GM19452 (cell line): Measurements from ENCODE around the gene CREB3.

ENCODE experiments used
- ATAC-seq: cut with Tn5 transposase; IDR thresholded peaks from one replicate; pipeline ENCODE4 v1.9.1; 2021; ENCODE audit not compliant: unreplicated experiment

Gene CREB3

DNA sequence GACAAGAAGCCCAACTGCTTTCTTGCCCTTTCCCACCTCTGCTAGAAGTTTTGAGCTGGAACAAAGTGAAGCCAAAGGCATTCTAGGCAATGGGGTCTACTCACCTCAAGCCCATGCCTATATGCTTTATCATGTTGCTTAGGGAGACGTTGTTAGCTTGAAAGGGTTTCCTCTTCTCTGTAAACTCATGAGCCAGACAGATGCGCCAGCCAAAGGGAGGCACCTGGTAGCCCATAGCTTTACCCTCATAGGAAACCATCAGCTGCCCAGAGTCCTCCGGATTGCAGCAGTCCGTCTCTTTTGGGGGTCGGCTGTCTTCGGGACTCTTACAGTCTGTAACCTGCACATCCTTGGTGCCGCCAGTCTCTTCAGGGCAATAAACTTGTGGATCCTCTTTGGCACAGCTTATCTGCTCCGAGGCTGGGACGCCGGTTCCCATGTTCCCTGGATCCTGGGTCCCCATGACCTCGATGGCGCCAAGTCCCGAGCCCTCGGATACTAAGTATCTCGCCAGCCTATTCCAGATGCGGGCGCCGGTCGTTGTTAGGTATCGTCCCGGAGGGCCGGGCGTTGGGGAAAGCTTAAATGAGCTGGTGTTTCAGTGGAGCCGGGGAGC is 15.9 kb downstream of the CREB3 start:
- ATAC-seq, result no peak

DNA sequence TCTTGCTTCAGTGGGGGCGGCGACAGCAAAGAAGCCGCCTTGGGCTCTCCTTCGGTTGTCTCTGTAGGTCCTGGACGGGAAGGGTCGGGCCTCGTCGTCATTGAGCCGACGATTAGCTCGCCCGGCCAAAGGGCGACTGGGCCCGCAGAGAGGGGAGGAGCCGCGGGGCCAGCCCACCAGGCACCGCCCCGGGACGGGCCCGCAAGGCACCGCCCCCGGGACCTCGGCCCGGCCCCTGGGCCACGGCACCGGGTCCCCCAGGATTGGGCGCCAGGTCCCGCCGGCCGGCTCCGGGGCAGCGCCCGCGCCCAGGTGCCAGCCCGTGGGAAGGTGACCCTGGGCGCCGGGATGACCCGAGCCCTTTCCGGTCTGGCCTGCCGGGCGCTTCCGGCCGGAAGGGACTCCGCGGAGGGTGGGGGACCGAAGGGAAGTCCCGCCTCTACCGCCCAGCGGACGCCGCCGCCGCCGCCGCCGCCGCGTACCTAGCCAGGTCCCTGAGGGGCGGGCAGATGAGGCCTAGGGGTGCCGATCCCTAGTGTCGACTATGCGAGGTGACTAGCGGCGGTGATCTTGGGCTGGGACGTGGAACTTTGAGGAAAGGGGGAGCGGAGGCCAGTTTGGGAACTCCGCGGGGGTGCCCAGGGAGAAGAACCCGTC is 16.5 kb downstream of the CREB3 start, which contains the start of the genes GBA2 and RGP1:
TSS of gene GBA2 (minus strand) at position 371 of the 657 bp plus-strand sequence. CDS start 524 bp downstream, outside the sequence.
TSS of gene RGP1 (plus strand) at position 430 of the 657 bp plus-strand sequence. CDS start 469 bp downstream, outside the sequence.
- ATAC-seq, result peak; percentile 86

DNA sequence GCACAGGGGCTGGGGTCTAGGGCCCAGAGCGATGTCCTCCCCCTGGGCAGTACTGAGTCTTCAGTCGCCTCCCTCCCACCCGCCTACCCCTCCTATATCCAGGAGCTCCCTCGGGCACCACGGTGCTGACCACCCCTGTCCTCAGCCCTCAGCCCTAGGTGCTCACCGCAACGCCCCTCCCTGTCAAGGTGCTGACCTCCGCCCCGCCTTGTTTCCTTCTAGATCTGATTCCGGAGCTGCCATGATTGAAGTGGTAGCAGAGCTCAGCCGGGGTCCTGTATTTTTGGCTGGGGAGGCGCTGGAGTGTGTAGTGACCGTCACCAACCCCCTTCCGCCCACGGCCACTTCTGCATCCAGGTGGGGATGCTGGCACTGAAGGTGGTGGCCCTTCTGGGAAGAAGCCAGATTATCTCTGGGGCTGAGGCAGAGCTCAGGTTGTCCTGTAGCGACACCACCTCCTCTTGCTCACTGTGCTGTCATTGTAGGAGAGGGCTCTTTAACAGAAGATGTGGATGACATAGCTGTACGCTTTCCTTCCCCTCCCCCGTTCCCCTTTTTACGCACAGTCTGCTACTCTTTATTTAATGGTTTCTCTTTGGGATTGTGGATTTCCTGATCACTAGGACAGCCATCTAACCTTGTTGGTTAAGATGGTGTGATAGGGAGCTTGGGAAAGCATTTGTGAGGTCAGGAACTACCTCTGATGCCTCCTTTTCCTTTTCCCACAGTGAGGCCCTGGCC is 17.2 kb downstream of the CREB3 start:
- ATAC-seq, result peak; percentile 25

DNA sequence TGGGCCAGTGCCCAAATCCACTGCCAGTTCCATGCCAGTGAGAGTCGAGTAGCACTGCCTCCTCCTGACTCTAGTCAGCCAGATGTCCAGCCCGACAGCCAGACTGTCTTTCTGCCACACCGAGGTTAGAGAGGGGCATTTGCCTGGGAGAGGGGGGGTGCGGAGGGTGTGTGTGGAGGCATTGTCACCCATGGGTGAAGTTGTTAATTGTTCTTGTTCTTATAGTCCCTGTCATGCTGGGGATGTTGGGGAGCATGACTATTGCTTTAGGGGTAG is 17.7 kb downstream of the CREB3 start:
- no peak for ATAC-seq

DNA sequence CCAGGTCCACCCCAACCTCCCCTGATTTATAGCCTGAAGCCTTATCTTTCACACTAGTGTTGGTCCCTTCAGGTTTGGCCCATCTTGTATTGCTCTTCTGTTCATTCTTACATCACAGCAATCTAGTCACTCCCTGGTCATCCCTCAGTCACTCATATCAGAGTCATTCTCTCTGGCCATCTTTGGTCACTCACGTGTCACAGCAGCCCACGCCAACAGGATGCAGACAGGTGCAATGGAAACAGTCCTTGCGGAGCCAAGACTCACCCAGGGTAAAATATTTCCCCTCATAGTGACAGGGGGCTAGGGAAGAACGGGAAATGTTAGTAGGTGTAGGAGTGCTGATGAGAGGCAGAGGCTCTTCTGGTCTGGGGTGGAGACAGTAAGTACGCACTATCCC is 21.0 kb downstream of the CREB3 start:
- ATAC-seq, result no peak

DNA sequence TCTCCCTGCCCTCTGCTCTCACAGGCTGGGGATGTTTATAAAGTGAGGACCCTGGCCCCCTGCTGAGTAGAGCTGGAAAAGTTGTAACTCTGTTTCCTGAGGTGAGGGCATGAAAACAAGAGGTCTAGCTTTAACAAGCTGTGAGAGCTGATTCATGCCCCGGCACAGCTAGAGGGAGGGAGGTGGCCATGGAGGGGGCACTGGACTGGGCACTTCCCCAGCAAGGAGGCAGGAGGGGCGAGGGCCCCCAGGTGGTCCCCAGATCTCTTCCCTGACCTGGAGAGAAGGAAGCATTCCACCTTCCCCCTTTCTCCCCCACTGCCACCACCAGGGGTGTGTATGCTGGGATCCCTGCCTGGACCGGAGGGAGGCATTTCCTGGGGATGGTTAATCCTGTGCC is 21.8 kb downstream of the CREB3 start, which contains the start of gene MSMP:
TSS of gene MSMP (minus strand) at position 13 of the 400 bp plus-strand sequence. CDS start 147 bp downstream, outside the sequence.
- ATAC-seq, result no peak

DNA sequence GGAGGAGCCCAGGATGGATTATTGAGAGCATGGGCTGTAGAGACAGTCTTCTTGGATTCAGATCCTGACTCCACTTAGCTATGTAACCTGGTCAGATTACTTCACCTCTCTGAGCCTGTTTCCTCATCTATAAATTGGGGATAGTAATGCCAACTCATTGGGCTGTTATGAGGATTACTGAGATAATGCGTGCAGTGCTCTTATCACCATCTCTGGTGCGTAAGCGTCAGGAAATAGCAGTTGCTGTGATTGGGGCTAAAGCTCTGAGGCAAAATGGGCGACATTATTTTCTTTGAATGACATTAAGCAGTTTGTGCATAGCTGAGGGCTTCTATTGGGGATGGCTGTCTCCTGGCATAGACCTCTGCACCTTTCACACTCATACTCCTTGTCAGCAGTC is 22.6 kb downstream of the CREB3 start:
- ATAC-seq, result no peak

DNA sequence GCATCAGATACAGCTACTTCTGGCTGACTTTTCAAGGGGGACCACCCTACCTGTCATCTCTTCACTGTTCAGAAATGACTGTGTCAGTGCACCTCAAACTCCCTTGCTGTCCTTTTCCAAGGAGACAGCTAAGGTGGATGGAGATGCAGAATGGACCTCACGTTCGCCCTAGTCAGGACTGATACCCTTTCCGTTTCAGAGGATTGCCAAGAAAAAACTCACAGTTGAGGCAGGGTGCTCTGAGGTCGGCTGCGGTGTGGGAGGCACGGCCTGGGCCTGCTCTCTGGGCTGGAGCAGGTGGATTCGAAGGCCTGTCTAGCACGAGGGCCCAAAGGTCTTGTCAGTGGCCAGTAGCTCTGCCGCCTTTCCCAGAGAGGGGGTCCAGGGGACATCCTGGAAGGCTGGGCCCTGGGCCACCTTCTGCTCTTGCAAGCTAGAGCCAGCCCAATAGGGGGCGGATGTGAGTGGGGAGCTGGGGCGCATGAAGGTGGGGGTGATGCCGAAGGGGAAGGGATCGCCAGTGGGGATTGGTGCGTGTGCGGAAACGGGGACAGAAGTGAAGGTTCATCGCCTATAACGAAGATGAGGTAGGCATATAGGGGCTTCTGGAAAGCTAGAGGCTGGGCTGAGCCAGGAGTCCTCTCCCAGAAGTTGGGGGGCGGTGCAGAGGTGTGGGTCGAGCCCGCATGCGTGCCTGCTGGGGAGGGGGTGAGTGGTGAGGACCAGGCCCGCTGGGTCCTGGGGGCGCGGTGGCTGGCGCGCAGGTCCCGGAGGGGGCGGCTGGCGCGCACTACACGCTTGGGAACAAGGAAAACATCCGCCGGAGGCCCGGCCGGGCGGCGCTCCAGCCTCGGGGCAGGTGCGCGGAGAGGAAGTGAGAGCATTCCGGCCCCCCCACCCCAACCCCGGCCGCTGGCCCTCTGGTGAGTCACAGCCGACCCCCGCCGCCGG is 24.1 kb downstream of the CREB3 start:
- peak; percentile 57 for ATAC-seq

DNA sequence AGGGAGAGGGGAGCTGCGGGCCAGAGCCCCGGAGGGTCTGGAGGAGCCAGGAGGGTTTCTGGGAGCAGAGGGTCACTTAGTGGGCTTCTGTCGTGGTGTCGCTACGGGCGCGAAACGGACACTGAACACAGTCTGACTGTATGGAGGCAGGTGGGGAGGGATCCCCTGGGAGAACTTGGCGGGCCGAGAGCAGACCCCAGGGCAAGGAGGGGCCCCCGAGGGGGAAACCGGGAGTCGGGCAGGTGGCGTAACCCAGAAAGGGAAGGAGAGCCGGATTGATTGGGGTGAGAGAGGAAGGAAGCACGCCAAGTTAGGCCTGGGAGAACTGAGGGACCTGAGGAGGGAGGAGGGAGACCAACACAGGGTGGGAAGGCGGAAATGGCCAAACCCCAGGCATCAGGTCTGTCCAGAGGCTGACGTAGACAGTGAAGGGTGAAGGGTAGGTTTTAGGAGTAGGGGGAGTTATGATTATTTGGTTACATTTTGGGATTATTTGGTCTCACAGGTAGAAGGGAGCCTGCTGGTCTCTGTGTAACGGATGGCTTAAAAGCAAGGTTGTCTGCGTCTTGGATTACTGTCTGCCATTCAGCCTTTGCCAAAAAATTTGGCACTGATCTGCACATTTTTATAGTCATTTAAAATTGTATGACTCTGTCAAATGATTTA is 24.9 kb downstream of the CREB3 start:
- peak; percentile 39 for ATAC-seq

DNA sequence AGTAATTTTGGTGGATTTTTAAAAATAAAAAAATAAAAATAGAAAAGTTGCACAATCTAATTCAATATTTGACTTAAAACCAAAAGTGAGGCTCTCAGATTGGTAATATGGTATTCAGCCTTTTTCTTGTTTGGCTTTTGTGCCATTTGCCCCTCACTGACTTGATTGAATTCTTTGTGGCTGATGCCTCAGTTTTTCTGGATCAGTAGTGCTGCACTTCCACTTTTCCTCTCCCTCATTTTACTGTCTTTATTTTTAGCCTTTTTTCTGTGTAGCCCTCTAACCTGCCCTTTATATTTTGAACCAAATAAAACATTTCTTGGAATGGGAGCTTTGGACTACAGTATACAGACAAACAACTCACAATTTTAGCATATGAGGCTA is 25.4 kb downstream of the CREB3 start:
- no peak for ATAC-seq

DNA sequence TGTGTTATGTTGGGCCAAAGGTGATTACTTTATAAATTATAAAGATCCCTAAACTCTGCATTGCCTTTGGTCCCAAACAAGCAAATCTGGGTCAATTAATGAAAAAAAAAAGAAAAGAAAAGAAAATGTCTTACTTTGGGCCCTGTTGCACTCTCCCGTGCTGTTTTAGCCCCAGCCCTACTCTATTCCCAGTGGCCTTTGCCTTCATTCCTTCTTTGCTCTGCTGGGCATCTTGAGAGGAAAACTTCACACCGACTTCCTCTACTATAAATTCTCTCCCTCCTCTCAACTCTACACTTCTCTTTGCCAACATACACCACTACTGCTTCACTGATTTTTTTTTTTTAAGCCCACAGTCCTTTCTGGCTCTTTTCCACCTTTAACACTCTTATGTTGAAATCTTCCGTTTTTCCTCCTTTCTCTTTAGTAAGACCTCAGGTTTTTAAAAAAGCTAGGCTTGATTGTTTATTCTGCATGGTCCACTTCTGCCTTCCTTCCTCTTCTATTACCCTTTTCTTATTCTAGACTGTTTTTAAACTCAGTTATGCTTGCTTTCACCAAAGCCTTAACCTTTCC is 26.1 kb downstream of the CREB3 start:
- no peak for ATAC-seq

DNA sequence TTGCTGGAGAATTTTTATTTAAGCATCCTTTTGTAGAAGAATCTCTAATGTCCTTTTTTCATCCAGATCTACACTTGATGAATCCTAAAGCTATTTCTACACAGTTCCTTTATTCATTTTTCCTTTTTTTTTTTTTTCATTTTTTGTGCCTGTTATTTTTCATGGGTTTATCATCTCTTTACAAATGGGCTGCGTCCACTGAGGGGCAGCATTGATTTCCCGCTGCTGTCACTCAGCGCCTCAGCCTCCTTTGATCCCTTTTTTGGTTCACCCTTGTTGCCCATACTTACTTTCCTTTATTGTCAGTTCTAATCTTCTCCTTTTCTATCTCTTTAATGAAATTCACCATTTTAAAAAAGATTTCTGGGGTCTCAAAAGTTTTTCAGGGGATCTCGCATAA is 27.3 kb downstream of the CREB3 start:
- ATAC-seq, result no peak

DNA sequence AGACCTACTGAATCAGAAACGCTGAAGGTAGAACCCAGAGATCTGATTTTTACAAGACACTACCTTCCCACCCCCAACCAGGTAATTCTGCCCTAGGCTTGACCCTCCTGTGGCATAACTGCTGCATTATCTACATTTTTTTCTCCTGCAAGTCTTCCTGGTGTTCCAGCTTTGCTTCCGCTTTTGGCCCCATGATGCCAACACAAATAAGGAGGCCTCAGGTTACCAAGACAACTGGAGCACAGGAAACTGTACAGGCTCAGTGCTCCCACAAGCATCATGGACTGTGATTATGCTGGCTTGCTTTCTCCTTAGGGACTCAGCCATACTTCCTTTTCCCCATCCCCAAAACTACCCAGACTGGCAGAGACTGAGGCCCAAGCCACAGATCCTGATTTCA is 28.2 kb downstream of the CREB3 start:
- ATAC-seq, result no peak

DNA sequence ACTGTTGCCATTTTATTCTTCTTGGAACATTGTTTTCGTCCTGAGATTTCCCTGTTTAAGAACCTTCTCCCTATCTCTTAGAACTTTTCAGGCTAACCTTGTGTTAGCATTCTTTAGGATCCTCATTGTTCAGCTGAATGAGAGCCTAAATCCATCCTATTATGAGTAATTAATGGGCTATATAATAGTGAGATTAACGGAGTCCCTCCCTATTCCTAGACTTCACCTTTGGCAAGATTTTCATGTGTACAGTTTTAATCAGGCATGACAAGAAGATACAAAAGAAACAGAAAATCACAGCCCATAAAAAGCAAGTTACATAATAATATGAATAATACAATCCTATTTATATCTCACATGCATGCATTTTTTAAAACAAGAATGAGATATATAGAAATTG is 30.7 kb downstream of the CREB3 start:
- ATAC-seq, result no peak

DNA sequence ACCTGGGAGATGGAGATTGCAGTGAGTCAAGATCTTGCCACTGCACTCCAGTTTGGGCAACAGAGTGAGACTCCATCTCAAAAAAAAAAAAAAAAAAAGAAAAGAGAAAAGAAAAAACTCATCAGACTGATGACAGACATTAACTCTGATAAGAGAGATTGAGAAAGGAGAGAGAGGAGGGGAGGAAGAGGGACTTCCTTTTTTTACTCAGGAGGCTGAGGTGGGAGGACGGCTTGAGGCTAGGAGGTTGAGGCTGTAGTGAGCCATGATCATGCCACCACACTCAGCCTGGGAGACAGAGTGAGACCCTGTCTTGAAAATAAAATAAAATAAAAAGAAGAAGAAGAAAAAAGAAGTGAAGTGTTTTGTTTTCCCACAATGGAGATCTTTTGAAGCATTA is 31.3 kb downstream of the CREB3 start:
- no peak for ATAC-seq

DNA sequence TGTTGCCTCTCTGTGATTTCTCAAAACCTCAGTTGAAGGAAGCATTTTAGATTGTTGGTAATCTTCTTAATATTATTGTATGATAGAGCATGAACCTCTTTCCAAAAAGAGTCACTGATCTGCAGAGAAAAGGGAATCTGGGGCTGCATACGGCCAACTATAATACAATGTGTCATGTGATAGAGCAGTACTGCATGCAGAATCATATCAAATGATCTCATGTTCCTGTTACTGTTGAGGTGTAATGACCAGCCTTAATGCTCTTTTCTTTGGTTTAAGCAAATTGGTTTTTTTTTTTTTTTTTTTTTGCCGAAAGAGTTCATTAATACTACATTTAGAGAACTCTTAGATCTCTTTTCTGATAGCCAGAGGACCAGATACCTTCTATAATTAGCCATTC is 34.5 kb downstream of the CREB3 start:
- ATAC-seq, result no peak

DNA sequence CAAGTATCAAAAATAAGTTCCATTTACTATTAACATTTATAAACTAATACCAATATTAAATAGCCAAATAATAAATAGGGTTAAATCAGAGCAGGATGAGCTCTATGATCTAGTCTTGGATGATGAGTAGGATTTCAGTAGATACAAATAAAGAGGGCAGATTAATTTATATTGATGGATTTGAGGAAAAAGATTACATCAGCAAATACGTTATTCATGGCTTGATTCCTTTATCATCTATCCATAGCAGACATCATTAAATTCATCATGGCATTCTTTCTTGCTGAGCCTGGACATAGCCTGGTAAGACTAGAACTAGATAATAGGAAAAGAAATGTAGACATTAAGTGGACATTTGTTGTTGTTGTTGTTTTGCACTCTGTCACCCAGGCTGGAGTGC is 35.0 kb downstream of the CREB3 start:
- ATAC-seq, result no peak

DNA sequence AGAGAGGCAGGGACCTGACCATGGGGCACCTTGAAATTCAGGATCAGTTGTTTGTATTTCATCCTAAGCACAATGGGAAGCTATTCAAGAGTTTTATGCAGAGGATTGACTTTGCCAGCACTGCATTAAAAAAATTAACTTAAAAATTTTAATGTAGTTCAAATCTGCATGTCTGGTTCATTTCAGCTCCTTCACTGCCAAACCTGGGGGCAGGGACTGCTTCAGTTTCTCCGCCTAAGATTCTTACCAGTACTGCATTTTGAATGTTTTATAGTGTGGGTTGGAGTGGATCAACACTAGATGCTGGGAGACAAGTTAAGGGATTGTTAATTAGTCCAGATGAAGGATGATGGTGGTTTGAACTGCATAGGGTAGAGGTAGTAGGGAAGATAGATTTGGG is 37.3 kb downstream of the CREB3 start:
- ATAC-seq, result no peak

DNA sequence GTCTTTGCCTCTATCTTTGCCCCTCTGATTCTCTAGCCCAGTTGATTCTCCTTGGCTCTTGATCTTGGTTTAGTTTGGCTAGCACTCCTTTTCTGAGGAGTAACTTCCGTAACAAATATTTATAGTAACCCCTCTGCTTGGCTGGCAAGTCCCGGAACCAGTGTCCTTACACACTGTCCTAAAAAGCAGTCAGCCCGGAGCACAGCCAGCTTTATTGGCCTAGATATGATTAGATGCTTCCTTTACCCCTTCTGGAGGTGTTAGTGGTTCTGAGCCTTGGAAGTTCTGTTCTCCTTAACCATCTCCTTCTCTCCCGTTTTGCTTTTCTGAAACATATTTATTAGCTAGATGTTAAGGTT is 38.6 kb downstream of the CREB3 start:
- no peak for ATAC-seq

DNA sequence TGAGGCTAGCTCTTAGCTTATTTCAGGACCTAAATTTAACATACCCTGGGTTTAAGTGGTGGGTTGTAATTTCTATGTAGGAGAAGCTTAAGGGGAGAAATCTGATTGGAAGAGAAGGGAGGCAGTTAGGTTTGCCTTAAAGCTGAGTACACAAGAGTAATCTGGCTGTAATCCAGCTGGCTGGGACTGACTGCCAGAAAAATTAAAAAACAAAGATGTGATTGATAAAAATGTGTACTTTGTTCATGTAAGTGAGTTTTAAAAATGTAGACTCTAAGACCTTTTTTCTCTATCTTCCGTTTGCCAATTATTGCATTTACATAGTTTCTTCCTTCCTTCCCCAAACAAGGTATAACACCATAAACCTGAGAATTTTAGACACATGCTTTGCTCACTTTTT is 39.1 kb downstream of the CREB3 start:
- no peak for ATAC-seq
